Measurements from ENCODE around the gene PTPN6.

DNA sequence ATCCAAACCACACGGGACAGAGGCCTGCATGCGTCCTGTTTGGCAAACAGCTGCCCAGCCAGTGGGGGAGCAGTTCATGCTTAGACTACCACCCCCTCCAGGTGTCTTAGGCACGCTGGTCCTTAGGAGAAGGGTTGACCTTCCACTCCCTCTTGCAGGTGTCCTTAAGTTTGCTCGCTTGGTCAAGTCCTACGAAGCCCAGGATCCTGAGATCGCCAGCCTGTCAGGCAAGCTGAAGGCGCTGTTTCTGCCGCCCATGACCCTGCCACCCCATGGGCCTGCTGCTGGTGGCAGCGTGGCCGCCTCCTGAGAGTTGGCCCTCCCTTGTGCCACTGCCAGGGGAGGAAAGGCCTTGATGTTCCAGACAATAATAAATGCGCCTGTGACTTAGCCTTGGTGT is 5.5 kb upstream of the PTPN6 start:
- no peak for TF ChIP-seq CTCF (IDR thresholded peaks at IDR 0.05)
- TF ChIP-seq POLR2A (IDR thresholded peaks at IDR 0.05) = no peak
